A673 (cell line): ENCODE data around the gene RIPOR1. TPM values are rescaled to one million over a fixed set of nuclear protein-coding genes. Genes with fewer than 3 reads are reported as not detected.

Experiments
- BruUV-seq: library from RNA; stranded (reverse); fragments of 400-500 nt; replicated peaks from 2 replicates; lab custom pipeline; 2021; lab: Mats Ljungman, UMichigan
- CTCF ChIA-PET: fragments of 300-600 bp; sonication (Branson Sonifier 250); formaldehyde crosslinking; loops from one replicate; lab custom pipeline; 2022; ENCODE audit warnings: antibody characterized with exemption; lab: Charles Lee
- POLR2A ChIA-PET: fragments of 300-600 bp; sonication (Branson Sonifier 250); formaldehyde crosslinking; loops from one replicate; lab custom pipeline; 2022; ENCODE audit warnings: antibody characterized with exemption; ENCODE audit not compliant: low non-redundant PET; lab: Charles Lee
- DNase-seq: peaks from one replicate; pipeline ENCODE4 v3.0.0-alpha.2; 2015; ENCODE audit warnings: low spot score
- H3K27ac ChIP-seq: fragments of 200-600 bp; sonication (generic); 2 replicates; pipeline ENCODE4 v1.5.1; 2016; ENCODE audit warnings: mixed run types, low read depth, mild to moderate bottlenecking, mixed read lengths, antibody characterized with exemption, low read length; ENCODE audit not compliant: poor library complexity, severe bottlenecking
- H3K27me3 ChIP-seq: fragments of 200-600 bp; sonication (generic); replicated peaks from 2 replicates; pipeline ENCODE4 v1.6.1; 2017; ENCODE audit warnings: mixed run types, low read depth, mild to moderate bottlenecking, mixed read lengths, antibody characterized with exemption, low read length; ENCODE audit not compliant: insufficient read depth, poor library complexity
- H3K36me3 ChIP-seq: fragments of 200-600 bp; sonication (generic); 2 replicates; pipeline ENCODE4 v1.6.1; 2016; ENCODE audit warnings: mixed run types, mild to moderate bottlenecking, mixed read lengths, antibody characterized with exemption, low read length; ENCODE audit not compliant: insufficient read depth, poor library complexity, severe bottlenecking
- H3K4me1 ChIP-seq: fragments of 200-600 bp; sonication (generic); 2 replicates; pipeline ENCODE4 v1.6.1; 2017; ENCODE audit warnings: mixed run types, mild to moderate bottlenecking, mixed read lengths, antibody characterized with exemption, low read length; ENCODE audit not compliant: insufficient read depth, poor library complexity, severe bottlenecking
- H3K4me3 ChIP-seq: fragments of 200-600 bp; sonication (generic); 2 replicates; pipeline ENCODE4 v1.5.1; 2016; ENCODE audit warnings: low read depth, mixed run types, mild to moderate bottlenecking, mixed read lengths, low read length; ENCODE audit not compliant: poor library complexity, severe bottlenecking
- H3K9me3 ChIP-seq: fragments of 200-600 bp; sonication (generic); 2 replicates; pipeline ENCODE4 v1.6.1; 2016; ENCODE audit warnings: mixed run types, low read depth, mild to moderate bottlenecking, mixed read lengths, antibody characterized with exemption, low read length; ENCODE audit not compliant: poor library complexity, severe bottlenecking
- CTCF ChIP-seq: fragments of 300-800, 200-600 bp; sonication (generic); conservative IDR thresholded peaks from 2 replicates; pipeline ENCODE4 v1.5.1; 2017; ENCODE audit warnings: low read depth, mild to moderate bottlenecking, antibody characterized with exemption, low read length, moderate library complexity, mixed read lengths
- EZH2 ChIP-seq: fragments of 200-600 bp; sonication (generic); IDR thresholded peaks from 2 replicates; pipeline ENCODE4 v1.6.1; 2017; ENCODE audit warnings: borderline replicate concordance, low read depth, mild to moderate bottlenecking, mixed read lengths, antibody characterized with exemption, low read length; ENCODE audit not compliant: poor library complexity, severe bottlenecking
- intact Hi-C: fragments of 100-400 bp; cut with micrococcal nuclease; formaldehyde crosslinking; loops from one replicate; pipeline ENCODE4 v1.10.0; 2022; ENCODE audit not compliant: unreplicated experiment
- total RNA-seq: library from RNA; stranded (reverse); gene quantifications from 2 replicates; pipeline ENCODE4 v1.2.3, GENCODE V29; 2021

RIPOR1 gene
- total RNA-seq, 1 experiment from 2014 or later, result 22.9 TPM

- intact Hi-C loops, result loop anchor here (1.0 kb wide), 1 partner anchor 97 kb away; no protein-coding TSS in a partner anchor
- ChIA-PET CTCF (interaction anchor here (0.5 to 1.7 kb wide), 9 partner anchors 9 to 122 kb away, joined by 4 to 19 read pairs (median 7); partner anchors contain the start of genes CARMIL2 and CTCF), POLR2A (no interaction called here)
- Histone ChIP-seq H3K27ac (peak overlapping the region; percentile 47), H3K27me3 (no peaks in the 10 kb centered on the region), H3K36me3 (peaks cover 5% of the 10 kb centered on the region), H3K4me3 (no peak overlapping the region), H3K4me1 (no peaks in the 10 kb centered on the region), H3K9me3 (no peaks in the 10 kb centered on the region)
- no TSS peak for BruUV-seq
- TF ChIP-seq CTCF, result peak; percentile 98
- TF ChIP-seq EZH2, result no peak
- DNase-seq, result peak; percentile 84
Measured at GRCh38 chr16:67546761-67547422, 18.3 kb downstream of the RIPOR1 start.

- Histone ChIP-seq H3K27ac (no peak overlapping the region), H3K4me3 (no peak overlapping the region), H3K9me3 (no peaks in the 10 kb centered on the region), H3K4me1 (no peaks in the 10 kb centered on the region), H3K27me3 (no peaks in the 10 kb centered on the region), H3K36me3 (peaks cover 5% of the 10 kb centered on the region)
- ChIA-PET POLR2A (no interaction called here), CTCF (interaction anchor here (0.5 to 1.7 kb wide), 8 partner anchors 8 to 121 kb away, joined by 4 to 19 read pairs (median 6); partner anchors contain the start of genes CARMIL2 and CTCF)
- intact Hi-C loops, result loop anchor here (1.0 kb wide), 1 partner anchor 97 kb away; no protein-coding TSS in a partner anchor
- TF ChIP-seq EZH2 (no peak), CTCF (no peak)
- no peak for DNase-seq
- no TSS peak for BruUV-seq
Measured at GRCh38 chr16:67547423-67548264, 19.0 kb downstream of the RIPOR1 start.

- Histone ChIP-seq H3K36me3 (peaks cover 5% of the 10 kb centered on the region), H3K9me3 (no peaks in the 10 kb centered on the region), H3K27me3 (no peaks in the 10 kb centered on the region), H3K27ac (no peak overlapping the region), H3K4me3 (no peak overlapping the region), H3K4me1 (no peaks in the 10 kb centered on the region)
- no peak for DNase-seq
- intact Hi-C loops, result no loop called here
- no TSS peak for BruUV-seq
- TF ChIP-seq CTCF (no peak), EZH2 (no peak)
- ChIA-PET CTCF (no interaction called here), POLR2A (no interaction called here)
Measured at GRCh38 chr16:67548265-67549126, 19.9 kb downstream of the RIPOR1 start.
